Measurements from ENCODE around the gene CSF2.

CSF2 gene

DNA sequence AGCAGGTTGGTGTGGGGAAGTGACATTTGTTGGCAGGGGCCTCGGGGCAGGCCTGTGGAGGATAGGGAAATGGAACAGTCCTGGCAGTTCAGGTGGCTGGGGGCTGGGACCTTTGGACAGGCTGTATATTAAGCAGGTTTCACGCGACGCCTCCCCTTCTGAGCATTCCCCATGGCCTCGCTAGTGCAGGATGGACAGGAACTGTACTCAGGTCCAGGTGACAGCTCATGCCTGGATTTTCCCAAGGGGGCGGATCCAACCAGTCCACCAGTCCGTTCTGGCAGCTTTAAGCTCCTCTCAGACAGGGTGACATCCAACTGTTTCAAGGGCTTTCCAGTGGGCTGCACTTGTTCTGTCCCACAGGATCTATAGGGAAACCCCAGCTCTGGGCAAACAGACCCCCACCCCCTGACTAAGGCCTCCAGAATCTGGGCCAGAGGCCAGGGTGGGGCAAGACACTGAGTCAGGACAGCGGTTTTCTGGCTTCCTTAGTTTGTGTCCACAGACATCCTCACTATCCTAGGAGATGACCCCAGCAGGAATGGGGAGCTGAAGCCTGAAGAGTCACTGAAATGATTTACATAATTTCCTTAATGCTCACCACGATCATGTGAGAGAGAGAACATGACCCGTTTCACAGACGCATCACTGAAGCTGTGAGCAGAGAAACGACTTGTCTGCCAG is 20.9 kb downstream of the CSF2 start:
- Mint-ChIP-seq H3K36me3 (ENCODE audit: insufficient read depth) (peaks cover 2% of the 10 kb centered on the region), H3K27ac (peak overlapping the region; percentile 59 to 91), H3K27me3 (no peaks in the 10 kb centered on the region), H3K4me3 (no peak overlapping the region), H3K9me3 (no peaks in the 10 kb centered on the region), H3K4me1 (ENCODE audit: low read depth in 2 of 2) (peaks cover 39 to 44% of the 10 kb centered on the region in 2 donors)
- ATAC-seq (replicated peaks): peak; percentile 34
- no peak for DNase-seq

DNA sequence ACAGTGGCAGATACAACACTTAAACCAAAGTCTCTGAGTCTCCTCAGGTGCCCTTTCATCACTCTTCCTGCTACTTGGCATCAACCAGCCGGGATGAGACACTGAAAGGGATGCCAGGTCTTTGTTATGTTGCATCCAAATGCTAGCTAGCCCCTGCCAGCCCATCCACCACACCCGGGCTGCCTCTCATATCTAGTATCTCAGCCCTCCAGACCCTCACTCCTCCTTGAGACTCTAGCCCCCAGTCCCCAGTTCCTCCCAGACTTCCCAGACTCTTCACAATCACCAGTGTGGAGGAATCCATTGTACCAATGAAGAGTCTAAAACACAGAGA is 21.5 kb downstream of the CSF2 start:
- peak overlapping the region; percentile 13 to 91 for H3K27ac Mint-ChIP-seq

DNA sequence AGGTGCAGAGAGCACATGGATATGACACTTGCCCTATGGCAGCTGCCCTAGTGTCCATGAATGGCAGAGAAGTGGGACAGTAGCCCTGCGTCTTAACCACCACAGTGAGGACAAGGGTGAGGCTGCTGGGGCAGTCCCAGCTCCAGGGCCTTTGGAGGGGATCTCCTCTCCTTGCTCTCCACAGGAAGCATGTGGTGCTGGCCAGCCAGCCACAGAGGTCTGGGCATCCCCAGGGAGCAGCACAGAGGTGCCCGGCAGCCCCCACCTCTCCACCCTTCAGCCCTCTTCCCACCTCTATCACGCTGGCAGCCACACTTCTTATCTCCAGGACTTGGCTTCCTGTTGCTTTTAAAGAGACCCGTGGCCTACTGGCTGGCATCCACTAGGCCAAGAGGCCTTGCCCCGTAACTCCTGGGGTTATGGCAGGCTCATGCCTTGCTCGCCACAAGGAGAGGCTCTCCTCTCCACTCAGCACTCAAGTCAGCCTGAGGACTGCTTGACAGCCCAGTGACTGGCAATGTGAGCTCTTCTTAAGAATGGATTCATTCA is 21.9 kb downstream of the CSF2 start:
- Mint-ChIP-seq H3K36me3 (ENCODE audit: insufficient read depth) (peaks cover 4% of the 10 kb centered on the region), H3K4me1 (ENCODE audit: low read depth in 2 of 2) (peaks cover 45 to 50% of the 10 kb centered on the region in 2 donors), H3K4me3 (peak overlapping the region; percentile 27 to 53), H3K9me3 (no peaks in the 10 kb centered on the region), H3K27me3 (no peaks in the 10 kb centered on the region), H3K27ac (peak overlapping the region; percentile 73 to 91)
- DNase-seq (no peak), ATAC-seq (replicated peaks) (peak; percentile 41)

More for the DNA sequence above, 21.5 kb downstream of the CSF2 start:
- Mint-ChIP-seq H3K4me1 (ENCODE audit: low read depth in 2 of 2) (peaks cover 42 to 47% of the 10 kb centered on the region in 2 donors), H3K9me3 (no peaks in the 10 kb centered on the region), H3K27me3 (no peaks in the 10 kb centered on the region), H3K4me3 (no peak overlapping the region), H3K36me3 (ENCODE audit: insufficient read depth) (peaks cover 2% of the 10 kb centered on the region)
- ATAC-seq (replicated peaks) (no peak), DNase-seq (no peak)

DNA sequence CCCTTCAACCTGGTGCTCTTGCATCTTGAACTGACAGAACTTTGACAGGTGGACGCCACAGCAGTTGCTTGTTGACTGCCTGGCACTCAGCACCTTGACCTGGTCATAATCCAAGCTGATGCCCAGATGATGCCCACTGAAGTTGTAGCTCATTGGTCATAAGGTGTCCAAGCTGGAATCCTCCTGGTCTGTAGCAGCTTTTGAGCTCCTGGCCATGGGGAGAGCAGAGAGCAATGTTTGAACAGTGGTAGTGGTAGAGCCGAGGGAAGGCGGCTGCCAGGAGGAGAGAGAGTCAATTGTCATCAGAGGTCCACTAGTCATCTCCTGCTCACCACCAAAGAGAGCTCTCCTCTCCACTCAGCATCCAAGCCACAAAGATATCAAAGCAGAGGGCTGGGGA is 23.3 kb downstream of the CSF2 start:
- DNase-seq: no peak
- H3K4me3 Mint-ChIP-seq: no peak overlapping the region
- no peak for ATAC-seq (replicated peaks)
- no peaks in the 10 kb centered on the region for H3K27me3 Mint-ChIP-seq
- H3K36me3 Mint-ChIP-seq (ENCODE audit: insufficient read depth): peaks cover 6% of the 10 kb centered on the region
- H3K27ac Mint-ChIP-seq: peak overlapping the region in 1 of 2 donors; percentile 60
- H3K9me3 Mint-ChIP-seq: no peaks in the 10 kb centered on the region
- H3K4me1 Mint-ChIP-seq (ENCODE audit: low read depth in 2 of 2): peaks cover 54 to 56% of the 10 kb centered on the region in 2 donors

DNA sequence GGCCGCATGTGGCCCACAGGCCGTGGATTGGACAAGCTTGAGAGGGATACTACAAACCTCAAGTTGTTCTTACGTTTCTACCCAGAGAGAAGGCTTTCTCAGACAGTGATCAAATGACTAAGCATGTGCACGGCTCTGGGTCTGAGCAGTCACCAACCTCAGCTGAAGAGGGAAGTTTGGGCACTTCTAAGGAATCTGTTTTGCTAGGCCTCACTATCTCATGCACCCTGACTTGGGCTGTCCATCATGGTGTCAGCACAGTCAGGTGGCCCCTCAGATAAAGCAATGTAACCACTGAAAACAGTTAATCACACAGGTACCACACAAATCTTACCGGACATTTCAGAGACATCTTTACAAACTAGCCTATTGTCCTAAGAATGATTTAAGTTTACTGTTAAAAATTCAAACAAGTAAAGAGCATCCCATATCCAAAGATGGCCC is 24.6 kb downstream of the CSF2 start:
- Mint-ChIP-seq H3K27me3 (no peaks in the 10 kb centered on the region), H3K4me3 (no peak overlapping the region), H3K36me3 (ENCODE audit: insufficient read depth) (peaks cover 9% of the 10 kb centered on the region), H3K9me3 (no peaks in the 10 kb centered on the region), H3K27ac (peak overlapping the region in 1 of 2 donors; percentile 6), H3K4me1 (ENCODE audit: low read depth in 2 of 2) (peaks cover 67 to 68% of the 10 kb centered on the region in 2 donors)
- DNase-seq: no peak
- ATAC-seq (replicated peaks): no peak

DNA sequence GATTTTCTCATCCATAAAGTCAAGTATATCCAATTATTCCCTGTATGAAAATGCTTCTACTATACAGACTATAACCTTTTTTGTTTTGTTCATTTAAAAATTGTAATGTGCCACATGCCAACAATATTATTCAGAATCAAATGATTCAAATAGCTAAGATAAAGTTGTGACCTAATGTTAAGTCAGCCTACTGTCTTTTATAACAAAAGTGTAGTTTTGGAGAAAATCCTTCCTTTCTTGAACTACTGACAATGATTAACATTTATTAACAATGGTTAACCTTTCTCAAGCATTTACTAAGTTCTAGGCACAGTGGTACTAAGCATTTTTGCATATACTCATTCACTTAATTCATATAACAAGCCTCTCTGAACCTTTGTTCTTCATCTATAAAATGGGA is 25.0 kb downstream of the CSF2 start:
- peaks cover 70 to 71% of the 10 kb centered on the region in 2 donors for H3K4me1 Mint-ChIP-seq (ENCODE audit: low read depth in 2 of 2)
- H3K4me3 Mint-ChIP-seq: peak overlapping the region; percentile 35 to 79
- H3K27ac Mint-ChIP-seq: peak overlapping the region; percentile 88 to 96
- ATAC-seq (replicated peaks) (no peak), DNase-seq (no peak)
- peaks cover 9% of the 10 kb centered on the region for H3K36me3 Mint-ChIP-seq (ENCODE audit: insufficient read depth)
- H3K9me3 Mint-ChIP-seq: no peaks in the 10 kb centered on the region
- no peaks in the 10 kb centered on the region for H3K27me3 Mint-ChIP-seq

DNA sequence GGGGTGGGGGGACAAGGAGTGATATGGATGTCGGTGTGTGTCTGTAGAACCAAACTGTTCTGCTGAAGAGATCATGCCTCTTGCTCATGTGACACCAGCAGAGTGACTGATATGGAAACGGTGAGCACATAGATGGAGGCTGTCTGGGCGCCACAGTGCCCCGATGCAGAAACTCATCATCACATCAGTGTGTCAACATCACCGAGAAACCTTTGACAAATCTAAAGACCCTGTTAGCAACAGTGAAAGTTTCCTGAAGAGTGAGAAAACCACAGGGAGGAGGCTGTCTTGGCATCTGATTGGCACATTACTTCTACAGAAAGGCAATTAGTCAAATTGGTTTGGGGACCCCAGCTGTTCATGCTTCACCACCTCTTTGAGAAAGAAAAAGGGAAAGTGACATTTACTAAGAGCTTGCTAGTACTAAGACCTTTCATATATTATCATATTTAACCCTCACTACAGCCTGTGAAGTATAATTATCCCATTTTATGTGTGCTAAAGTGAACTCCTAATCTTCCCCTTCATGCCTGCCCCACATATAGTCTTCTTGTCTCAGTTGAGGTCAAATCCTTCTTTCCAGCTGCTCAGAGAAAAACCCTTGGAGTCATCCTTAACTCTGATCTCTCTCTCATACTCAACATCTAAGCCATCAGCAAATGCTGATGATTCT is 25.6 kb downstream of the CSF2 start:
- peak; percentile 35 to 52 (median 44) for DNase-seq

DNA sequence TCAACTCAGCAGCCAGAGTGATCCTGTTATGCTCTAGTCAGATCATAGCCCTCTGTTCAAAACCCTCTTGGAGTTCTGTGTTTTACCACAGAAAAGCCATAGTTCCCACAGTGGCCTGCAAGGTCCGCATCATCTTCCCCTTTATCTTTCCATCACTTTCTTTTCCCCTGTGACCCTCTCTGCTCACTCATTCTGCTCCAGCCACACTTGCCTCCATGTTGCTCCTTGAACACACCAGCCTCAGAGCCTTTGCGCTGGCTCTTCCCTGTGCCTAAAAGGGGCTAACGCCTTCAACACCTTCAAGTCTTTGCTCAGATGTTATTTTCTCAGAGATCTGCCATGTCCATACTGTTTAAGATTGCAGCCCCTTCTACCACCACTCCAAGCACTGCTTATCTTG is 26.3 kb downstream of the CSF2 start:
- no peaks in the 10 kb centered on the region for H3K27me3 Mint-ChIP-seq
- H3K9me3 Mint-ChIP-seq: no peaks in the 10 kb centered on the region
- peak overlapping the region; percentile 93 to 96 for H3K27ac Mint-ChIP-seq
- peak overlapping the region; percentile 35 to 79 for H3K4me3 Mint-ChIP-seq
- peaks cover 74 to 76% of the 10 kb centered on the region in 2 donors for H3K4me1 Mint-ChIP-seq (ENCODE audit: low read depth in 2 of 2)
- no peak for ATAC-seq (replicated peaks)
- no peak for DNase-seq
- H3K36me3 Mint-ChIP-seq (ENCODE audit: insufficient read depth): peaks cover 9% of the 10 kb centered on the region

More for the DNA sequence above, 25.6 kb downstream of the CSF2 start:
- Mint-ChIP-seq H3K36me3 (ENCODE audit: insufficient read depth) (peaks cover 9% of the 10 kb centered on the region), H3K4me3 (peak overlapping the region; percentile 35 to 79), H3K4me1 (ENCODE audit: low read depth in 2 of 2) (peaks cover 70 to 71% of the 10 kb centered on the region in 2 donors), H3K9me3 (no peaks in the 10 kb centered on the region), H3K27ac (peak overlapping the region; percentile 88 to 96), H3K27me3 (no peaks in the 10 kb centered on the region)
- peak; percentile 51 for ATAC-seq (replicated peaks)

DNA sequence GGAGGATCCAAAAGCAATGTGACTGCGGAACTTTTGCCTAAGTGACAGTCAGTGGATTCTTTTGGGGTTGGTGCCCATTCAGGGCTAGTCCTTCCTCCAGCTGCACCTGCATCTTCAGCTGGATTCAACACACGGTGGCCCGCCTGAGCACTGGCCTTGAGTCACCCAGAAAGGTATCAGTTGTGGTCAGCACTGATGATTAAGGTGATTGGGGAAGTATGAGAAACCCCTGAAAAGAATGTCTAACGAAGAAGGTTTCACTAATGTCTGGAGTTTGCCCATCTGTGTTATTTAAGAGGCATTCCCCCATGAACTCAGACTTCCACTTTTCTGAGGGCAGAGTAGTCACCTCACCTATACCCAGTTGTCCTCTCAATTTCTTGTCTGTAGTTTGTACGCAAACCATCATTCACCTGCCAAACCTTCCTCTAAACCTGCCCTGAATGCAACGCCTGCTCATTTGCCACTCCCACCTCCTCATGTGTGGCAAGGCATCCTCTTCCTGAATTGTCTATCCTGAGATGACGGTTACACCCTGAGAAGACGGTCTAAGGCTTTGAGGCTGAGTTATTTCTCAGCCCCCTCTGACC is 27.2 kb downstream of the CSF2 start:
- no peak for DNase-seq
- H3K36me3 Mint-ChIP-seq (ENCODE audit: insufficient read depth): peaks cover 9% of the 10 kb centered on the region
- H3K9me3 Mint-ChIP-seq: no peaks in the 10 kb centered on the region
- peak overlapping the region; percentile 93 to 96 for H3K27ac Mint-ChIP-seq
- ATAC-seq (replicated peaks): no peak
- H3K27me3 Mint-ChIP-seq: no peaks in the 10 kb centered on the region
- peak overlapping the region; percentile 71 to 79 for H3K4me3 Mint-ChIP-seq
- H3K4me1 Mint-ChIP-seq (ENCODE audit: low read depth in 2 of 2): peaks cover 69 to 74% of the 10 kb centered on the region in 2 donors

DNA sequence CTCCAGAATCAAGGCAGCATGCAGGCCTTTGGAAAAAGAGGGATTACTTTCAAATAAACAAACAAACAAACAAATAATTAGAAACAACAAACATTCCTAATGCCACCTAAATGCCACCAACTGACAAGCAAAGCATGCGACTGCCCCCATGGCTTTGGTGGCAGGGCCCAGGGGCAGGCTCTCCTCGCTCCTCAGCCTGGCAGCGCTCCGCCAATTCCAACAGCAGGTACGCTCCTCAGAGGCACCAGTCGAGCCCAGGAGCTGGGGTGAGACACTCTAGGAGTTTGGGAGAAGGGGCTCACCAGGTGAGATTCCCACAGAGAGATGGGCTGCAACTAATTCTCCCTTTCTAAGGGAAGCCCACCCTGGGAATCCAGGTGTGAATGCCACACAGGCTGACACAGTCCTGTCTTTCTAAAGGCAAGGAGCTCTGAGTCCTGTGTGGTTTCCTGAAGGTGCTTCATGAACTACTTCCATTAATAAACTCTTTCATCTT is 27.8 kb downstream of the CSF2 start:
- Mint-ChIP-seq H3K36me3 (ENCODE audit: insufficient read depth) (peaks cover 9% of the 10 kb centered on the region), H3K27ac (peak overlapping the region; percentile 93 to 96), H3K27me3 (no peaks in the 10 kb centered on the region), H3K9me3 (no peaks in the 10 kb centered on the region), H3K4me3 (peak overlapping the region; percentile 71 to 79), H3K4me1 (ENCODE audit: low read depth in 2 of 2) (peaks cover 67 to 71% of the 10 kb centered on the region in 2 donors)
- DNase-seq (no peak), ATAC-seq (replicated peaks) (no peak)

DNA sequence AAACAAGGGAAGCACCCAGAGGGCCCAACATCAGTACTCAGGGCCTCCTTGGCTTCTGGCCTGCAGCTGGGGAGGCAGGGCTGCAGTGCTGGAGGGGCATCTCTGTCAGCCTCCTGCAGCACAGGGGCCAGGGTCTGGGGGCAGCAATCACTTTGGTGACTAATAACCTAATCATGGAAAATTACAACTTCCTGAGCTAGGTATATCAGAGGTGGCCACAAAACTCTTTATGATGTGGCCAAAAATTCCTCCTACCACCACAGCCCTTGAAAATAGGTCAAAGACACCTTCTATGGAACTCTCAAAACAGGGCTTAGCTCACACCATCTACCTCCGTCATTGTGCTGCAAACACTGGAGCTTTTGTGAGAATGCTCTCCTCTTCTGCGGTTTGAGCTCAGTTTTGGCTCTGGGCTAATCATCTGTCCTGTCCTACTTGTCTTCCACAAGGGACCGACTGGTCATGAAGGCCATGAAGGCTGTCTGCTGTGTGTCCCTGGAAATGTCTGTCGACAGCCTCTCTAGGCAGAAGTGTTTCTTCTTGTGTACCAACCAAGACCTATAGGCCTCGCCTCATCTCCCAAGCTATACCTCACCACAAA is 28.6 kb downstream of the CSF2 start:
- H3K4me1 Mint-ChIP-seq (ENCODE audit: low read depth in 2 of 2): peaks cover 62 to 67% of the 10 kb centered on the region in 2 donors
- peaks cover 7% of the 10 kb centered on the region for H3K36me3 Mint-ChIP-seq (ENCODE audit: insufficient read depth)
- ATAC-seq (replicated peaks) (peak; percentile 62), DNase-seq (peak; percentile 27 to 47 (median 47))
- H3K9me3 Mint-ChIP-seq: no peaks in the 10 kb centered on the region
- H3K27ac Mint-ChIP-seq: peak overlapping the region; percentile 93 to 96
- H3K4me3 Mint-ChIP-seq: peak overlapping the region; percentile 71 to 79
- no peaks in the 10 kb centered on the region for H3K27me3 Mint-ChIP-seq

DNA sequence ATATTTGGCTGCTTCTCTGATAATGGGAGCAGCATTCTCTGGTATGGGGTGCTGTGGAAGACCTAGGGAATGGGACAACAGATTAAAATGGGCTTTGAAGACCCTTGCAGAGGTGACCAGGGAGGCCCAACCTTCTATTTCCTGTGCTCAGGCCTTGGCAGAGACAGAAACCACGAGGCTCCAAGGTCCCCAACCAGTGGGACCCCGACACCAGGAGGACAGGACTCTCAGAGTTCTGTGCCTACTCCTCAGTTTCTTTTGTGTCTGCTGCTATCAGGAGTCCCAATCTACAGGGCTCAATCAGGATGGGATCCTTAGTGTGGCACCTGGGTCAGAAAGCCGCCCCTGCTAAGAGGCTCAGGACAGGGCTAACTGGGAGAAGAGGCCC is 29.3 kb downstream of the CSF2 start:
- H3K9me3 Mint-ChIP-seq: no peaks in the 10 kb centered on the region
- H3K27me3 Mint-ChIP-seq: no peaks in the 10 kb centered on the region
- peak overlapping the region; percentile 71 to 79 for H3K4me3 Mint-ChIP-seq
- peaks cover 7% of the 10 kb centered on the region for H3K36me3 Mint-ChIP-seq (ENCODE audit: insufficient read depth)
- peak overlapping the region; percentile 93 to 96 for H3K27ac Mint-ChIP-seq
- ATAC-seq (replicated peaks): no peak
- peaks cover 61 to 67% of the 10 kb centered on the region in 2 donors for H3K4me1 Mint-ChIP-seq (ENCODE audit: low read depth in 2 of 2)
- DNase-seq: no peak

DNA sequence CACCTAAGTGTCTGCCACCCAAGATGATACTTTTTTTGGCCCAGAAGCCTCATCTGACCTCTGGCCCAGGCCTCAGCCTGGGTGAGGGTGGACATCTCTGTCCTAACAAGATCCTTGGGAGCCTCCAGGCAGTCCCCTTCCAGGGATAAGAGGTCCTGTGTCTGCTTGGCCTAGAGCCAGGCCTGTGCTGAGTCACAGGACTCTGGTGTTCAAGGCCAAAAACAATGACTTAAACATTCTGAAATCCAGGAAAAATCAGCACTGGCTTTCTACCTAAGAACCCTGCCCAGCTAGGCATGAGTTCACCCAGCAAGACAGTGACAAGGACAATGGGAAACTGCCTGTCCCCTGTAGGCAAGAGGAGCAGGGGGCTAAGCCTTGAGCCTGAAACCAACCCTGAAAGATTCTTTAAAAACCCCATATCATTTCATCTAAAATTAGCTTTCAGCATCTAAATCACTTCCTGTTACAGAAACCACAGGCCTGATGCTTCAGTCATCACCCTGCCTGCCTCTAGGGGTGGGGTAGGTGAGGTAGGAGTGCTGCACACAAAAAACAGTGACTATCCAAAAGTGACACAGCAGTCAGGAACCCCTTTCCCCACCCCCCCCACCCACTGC is 29.9 kb downstream of the CSF2 start:
- Mint-ChIP-seq H3K4me3 (peak overlapping the region; percentile 71 to 79), H3K36me3 (ENCODE audit: insufficient read depth) (peaks cover 7% of the 10 kb centered on the region), H3K27ac (peak overlapping the region; percentile 93 to 96), H3K27me3 (no peaks in the 10 kb centered on the region), H3K4me1 (ENCODE audit: low read depth in 2 of 2) (peaks cover 62 to 67% of the 10 kb centered on the region in 2 donors), H3K9me3 (no peaks in the 10 kb centered on the region)
- ATAC-seq (replicated peaks) (peak; percentile 70), DNase-seq (peak; percentile 63 to 65 (median 64))

All from effector memory CD8-positive, alpha-beta T cell (primary cell).